D721Med (cell line): Measurements from ENCODE around the gene DNAJB5.

Source experiments
- DNase-seq: peaks from one replicate; pipeline ENCODE4 v3.0.0; 2011; ENCODE audit warnings: low spot score; ENCODE audit not compliant: insufficient read length
- FAIRE-seq: peaks from 2 replicates; lab custom pipeline; 2011; peaks lifted over from hg19 to GRCh38; lab: Jason Lieb, UNC
- TF ChIP-seq, protein P1 (sequence below): IDR thresholded peaks from 2 replicates; pipeline ENCODE4 v1.5.1; 2012; ENCODE audit warnings: mild to moderate bottlenecking, control low read depth; ENCODE audit not compliant: insufficient read depth; ENCODE audit errors: missing control alignments

DNAJB5 gene

DNA sequence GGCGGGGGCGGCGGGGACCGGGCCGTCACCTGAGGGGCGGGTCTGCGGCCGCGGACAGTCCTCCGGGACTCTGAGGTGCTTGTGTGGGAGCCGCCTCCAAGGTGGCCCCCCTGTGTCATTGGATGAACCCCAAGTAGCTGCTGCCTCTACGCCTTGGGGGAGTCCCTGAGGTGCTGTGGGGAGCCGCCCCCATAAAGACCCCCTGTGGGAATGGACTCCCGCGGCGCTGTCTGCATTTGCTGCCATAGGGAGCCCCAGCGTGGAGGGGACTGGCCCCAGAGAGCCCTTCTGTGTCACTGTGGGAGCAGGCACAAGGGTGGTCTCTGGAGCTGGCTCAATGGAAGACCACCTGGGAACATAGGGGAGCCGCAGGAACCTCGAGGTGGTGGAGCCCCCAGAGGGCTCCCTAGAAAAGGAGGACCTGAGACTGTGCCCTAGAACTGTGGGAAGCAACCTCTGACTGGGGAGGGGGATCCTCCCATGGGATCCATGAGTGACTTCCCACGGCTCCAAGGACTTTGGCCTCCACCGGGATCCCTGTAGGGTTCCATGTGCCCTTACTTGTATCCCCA, 31.0 kb upstream of the DNAJB5 start:
- TF ChIP-seq, protein P1, sequence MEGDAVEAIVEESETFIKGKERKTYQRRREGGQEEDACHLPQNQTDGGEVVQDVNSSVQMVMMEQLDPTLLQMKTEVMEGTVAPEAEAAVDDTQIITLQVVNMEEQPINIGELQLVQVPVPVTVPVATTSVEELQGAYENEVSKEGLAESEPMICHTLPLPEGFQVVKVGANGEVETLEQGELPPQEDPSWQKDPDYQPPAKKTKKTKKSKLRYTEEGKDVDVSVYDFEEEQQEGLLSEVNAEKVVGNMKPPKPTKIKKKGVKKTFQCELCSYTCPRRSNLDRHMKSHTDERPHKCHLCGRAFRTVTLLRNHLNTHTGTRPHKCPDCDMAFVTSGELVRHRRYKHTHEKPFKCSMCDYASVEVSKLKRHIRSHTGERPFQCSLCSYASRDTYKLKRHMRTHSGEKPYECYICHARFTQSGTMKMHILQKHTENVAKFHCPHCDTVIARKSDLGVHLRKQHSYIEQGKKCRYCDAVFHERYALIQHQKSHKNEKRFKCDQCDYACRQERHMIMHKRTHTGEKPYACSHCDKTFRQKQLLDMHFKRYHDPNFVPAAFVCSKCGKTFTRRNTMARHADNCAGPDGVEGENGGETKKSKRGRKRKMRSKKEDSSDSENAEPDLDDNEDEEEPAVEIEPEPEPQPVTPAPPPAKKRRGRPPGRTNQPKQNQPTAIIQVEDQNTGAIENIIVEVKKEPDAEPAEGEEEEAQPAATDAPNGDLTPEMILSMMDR = no peak
- FAIRE-seq = no peak
- no peak for DNase-seq

GRCh38 chr9:34959461-34959860, 30.1 kb upstream of the DNAJB5 start:
- TF ChIP-seq, protein P1 = no peak
- FAIRE-seq = no peak
- DNase-seq = no peak

GRCh38 chr9:34961574-34962490, 27.7 kb upstream of the DNAJB5 start:
- no peak for DNase-seq
- no peak for FAIRE-seq
- TF ChIP-seq, protein P1 = no peak

DNA sequence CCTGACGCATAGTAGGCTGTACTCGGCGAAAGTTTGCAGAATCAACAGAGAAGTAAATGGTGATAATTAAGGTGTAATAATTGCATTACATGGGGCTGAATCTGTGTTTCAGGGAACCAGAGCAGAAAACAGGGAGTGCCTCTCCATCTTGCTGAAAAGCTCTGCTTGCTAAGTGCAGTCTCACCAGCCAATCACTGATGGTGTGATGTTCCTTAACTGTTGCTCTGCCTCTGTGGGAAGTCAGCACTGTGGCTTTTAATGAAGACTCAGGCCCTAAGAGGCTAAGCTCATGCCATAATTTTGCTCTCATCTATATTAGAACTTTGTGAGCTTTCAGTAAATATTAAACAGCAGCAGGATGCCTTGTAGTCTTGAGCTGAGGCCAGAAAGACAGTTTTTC, 27.0 kb upstream of the DNAJB5 start:
- TF ChIP-seq, protein P1 = no peak
- DNase-seq (no peak), FAIRE-seq (no peak)

GRCh38 chr9:34963552-34963951, 26.0 kb upstream of the DNAJB5 start:
- TF ChIP-seq, protein P1 = no peak
- FAIRE-seq (no peak), DNase-seq (no peak)

DNA sequence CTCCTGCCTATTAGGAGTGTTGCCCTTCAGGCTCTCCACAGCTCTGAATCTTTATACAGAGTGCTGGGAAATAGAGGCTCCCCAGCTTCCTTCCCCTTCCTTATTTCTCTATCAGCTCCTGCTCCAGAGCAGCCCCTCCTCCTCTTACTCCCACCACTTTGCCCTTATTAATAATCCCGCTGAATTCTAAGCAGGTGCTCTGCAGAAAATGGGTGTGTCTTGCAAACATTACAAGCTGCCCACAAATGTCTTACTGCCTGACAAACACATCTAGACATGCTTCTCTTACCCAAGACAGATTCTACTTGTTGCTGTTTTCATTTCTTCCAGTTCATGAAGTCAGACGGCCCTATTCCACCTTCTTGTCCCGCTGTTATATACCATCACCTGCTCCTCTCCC, 25.1 kb upstream of the DNAJB5 start:
- no peak for FAIRE-seq

More for the DNA sequence above, 25.1 kb upstream of the DNAJB5 start:
- DNase-seq = no peak
- TF ChIP-seq, protein P1 = no peak
